Upper lobe of left lung (tissue), 6 donors: ENCODE measurements around the gene CELSR2. TPM values are rescaled to one million over a fixed set of nuclear protein-coding genes. Genes with fewer than 3 reads are reported as not detected.
A peak's percentile ranks its signal among the peaks of the same experiment; 100 is the strongest.

Experiments
- ATAC-seq, 2 donors: fragments of 200-7000 bp; cut with Tn5 transposase; one replicate each; pipeline ENCODE4 v1.9.1; 2022; ENCODE audit warnings: mild to moderate bottlenecking in 2 of 2, moderate library complexity in 2 of 2; ENCODE audit not compliant: low FRiP score in 2 of 2
- DNase-seq, 2 donors: peaks; one replicate each; pipeline ENCODE4 v3.0.0-alpha.2; 2019 to 2020
- H3K27ac ChIP-seq, 4 donors: fragments of 200-600 bp; sonication (generic); one replicate each; pipeline ENCODE4 v1.5.1; 2016 to 2019
- H3K27me3 ChIP-seq, 4 donors: fragments of 200-600 bp; sonication (generic); one replicate each; pipeline ENCODE4 v1.5.1; 2017 to 2019
- H3K36me3 ChIP-seq, 4 donors: fragments of 200-600 bp; sonication (generic); one replicate each; pipeline ENCODE4 v1.5.1; 2016 to 2019
- H3K4me1 ChIP-seq, 4 donors: fragments of 200-600 bp; sonication (generic); one replicate each; pipeline ENCODE4 v1.5.1; 2018 to 2019
- H3K4me3 ChIP-seq, 4 donors: fragments of 200-600 bp; sonication (generic); one replicate each; pipeline ENCODE4 v1.5.1; 2017 to 2019; ENCODE audit warnings: mild to moderate bottlenecking in 2 of 4, moderate library complexity in 1 of 4
- H3K9me3 ChIP-seq, 4 donors: fragments of 200-600 bp; sonication (generic); one replicate each; pipeline ENCODE4 v1.5.1; 2018 to 2019
- CTCF ChIP-seq, 6 experiments: fragments of 450-650 bp in 4 of 6; fragments of 200-600 bp in 2 of 6; sonication (generic) in 2 of 6; IDR thresholded peaks; one replicate each; pipeline ENCODE4 v1.5.1; 2016 to 2019; ENCODE audit warnings: antibody characterized with exemption in 6 of 6
- EP300 ChIP-seq, 4 donors: sonication (generic); formaldehyde crosslinking; IDR thresholded peaks; one replicate each; pipeline ENCODE4 v1.5.1; 2017; ENCODE audit warnings: antibody characterized with exemption in 4 of 4, control low read depth in 2 of 4
- POLR2A ChIP-seq, 4 donors: fragments of 450-650 bp; IDR thresholded peaks; one replicate each; pipeline ENCODE4 v1.5.1; 2016 to 2017; ENCODE audit warnings: antibody characterized with exemption in 4 of 4, mild to moderate bottlenecking in 2 of 4
- POLR2AphosphoS5 ChIP-seq, 2 donors: sonication (generic); formaldehyde crosslinking; IDR thresholded peaks; one replicate each; pipeline ENCODE4 v1.5.1; 2017; ENCODE audit warnings: antibody characterized with exemption in 2 of 2
- WGBS, 2 donors: methylation state at CpG; one replicate each; pipeline ENCODE4 v1.1.5; 2017 to 2018; 5-methylcytosine and 5-hydroxymethylcytosine counted together
- total RNA-seq, 6 donors: library from RNA; depleted of rRNA in 4 of 6; stranded (reverse); fragments of >200 nt in 4 of 6; gene quantifications; one replicate each; pipeline versions ENCODE4 v1.1.0 to v1.2.1, GENCODE V29; 2016 to 2021
- donor health status: DM: no; HTN: no; CAD: no; lungs with moderate emphysema.
- donor health status: DM: no; HTN: yes; CAD: no; lungs with severe emphysema.

The CELSR2 gene
- total RNA-seq, 6 donors from 2014 or later, result 5.9 to 27.2 (median 8.8) TPM

GRCh38 chr1:109241841-109242345, 7.4 kb upstream of the CELSR2 start:
- TF ChIP-seq CTCF (IDR thresholded peaks at IDR 0.05), result no peak
- no peak for TF ChIP-seq EP300 (IDR thresholded peaks at IDR 0.05)
- no peak for TF ChIP-seq POLR2A (IDR thresholded peaks at IDR 0.05)
- TF ChIP-seq POLR2AphosphoS5 (IDR thresholded peaks at IDR 0.05), result no peak
- H3K9me3 ChIP-seq, result no peaks in the 10 kb centered on the region
- H3K36me3 ChIP-seq, result peaks cover 15 to 26% (median 21%) of the 10 kb centered on the region in 4 donors
- ATAC-seq (no peak), DNase-seq (no peak)
- H3K4me3 ChIP-seq, result no peak overlapping the region
- no peaks in the 10 kb centered on the region for H3K27me3 ChIP-seq
- H3K27ac ChIP-seq, result peak overlapping the region in 1 of 4 donors; percentile 7
- 23 to 28% methylated on average over 8 of the region's 8 CpGs for whole genome bisulfite sequencing, 2 donors
- H3K4me1 ChIP-seq, result peaks cover 15 to 25% (median 21%) of the 10 kb centered on the region in 4 donors

- ATAC-seq, result no peak
- WGBS, 2 donors, result 44 to 59% methylated on average over 7 of the region's 7 CpGs
- peaks cover 15 to 25% (median 21%) of the 10 kb centered on the region in 4 donors for H3K4me1 ChIP-seq
- H3K9me3 ChIP-seq, result no peaks in the 10 kb centered on the region
- H3K27ac ChIP-seq, result peak overlapping the region in 1 of 4 donors; percentile 7
- TF ChIP-seq CTCF (IDR thresholded peaks at IDR 0.05), result no peak
- no peak for TF ChIP-seq EP300 (IDR thresholded peaks at IDR 0.05)
- no peak for TF ChIP-seq POLR2AphosphoS5 (IDR thresholded peaks at IDR 0.05)
- TF ChIP-seq POLR2A (IDR thresholded peaks at IDR 0.05), result no peak
- no peaks in the 10 kb centered on the region for H3K27me3 ChIP-seq
- peaks cover 12 to 21% (median 17%) of the 10 kb centered on the region in 4 donors for H3K36me3 ChIP-seq
- DNase-seq, result peak in 1 of 2 donors; percentile 21
- H3K4me3 ChIP-seq, result no peak overlapping the region
Measured at GRCh38 chr1:109242387-109242786, 7.0 kb upstream of the CELSR2 start.

DNA sequence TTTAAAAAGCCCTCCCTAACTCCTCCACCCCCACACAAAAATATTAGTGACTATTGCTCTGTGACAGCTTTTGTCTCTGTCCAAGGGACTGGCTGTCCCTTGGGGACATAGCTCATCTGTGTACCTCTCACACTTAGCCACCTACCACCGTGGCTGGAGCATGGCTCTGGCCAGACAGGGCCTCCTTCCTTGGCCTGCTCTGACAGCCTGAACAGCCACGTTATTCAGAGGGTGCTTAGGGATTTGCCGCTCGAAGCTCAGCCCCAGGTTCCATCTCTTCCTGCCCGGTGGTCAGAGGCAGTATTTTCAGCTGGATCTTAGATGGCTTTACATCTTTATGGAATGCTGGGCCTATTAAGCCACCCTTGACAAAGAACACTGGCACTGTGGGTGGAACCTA, 6.1 kb upstream of the CELSR2 start:
- Histone ChIP-seq H3K4me3 (no peak overlapping the region), H3K9me3 (no peaks in the 10 kb centered on the region), H3K36me3 (peaks cover 6 to 13% (median 9%) of the 10 kb centered on the region in 4 donors), H3K4me1 (peaks cover 15 to 25% (median 21%) of the 10 kb centered on the region in 4 donors), H3K27me3 (no peaks in the 10 kb centered on the region), H3K27ac (no peak overlapping the region)
- no peak for TF ChIP-seq EP300 (IDR thresholded peaks at IDR 0.05)
- TF ChIP-seq POLR2A (IDR thresholded peaks at IDR 0.05), result no peak
- no peak for TF ChIP-seq CTCF (IDR thresholded peaks at IDR 0.05)
- no peak for TF ChIP-seq POLR2AphosphoS5 (IDR thresholded peaks at IDR 0.05)
- ATAC-seq (no peak), DNase-seq (no peak)
- WGBS, 2 donors, result 64 to 76% methylated on average over 5 of the region's 5 CpGs

- Histone ChIP-seq H3K36me3 (peaks cover 0 to 5% (median 3%) of the 10 kb centered on the region in 4 donors), H3K27ac (no peak overlapping the region), H3K9me3 (no peaks in the 10 kb centered on the region), H3K4me3 (no peak overlapping the region), H3K27me3 (no peaks in the 10 kb centered on the region), H3K4me1 (peaks cover 18 to 32% (median 25%) of the 10 kb centered on the region in 4 donors)
- ATAC-seq (no peak), DNase-seq (no peak)
- WGBS, 2 donors, result 79 to 81% methylated on average over 8 of the region's 8 CpGs
- TF ChIP-seq CTCF (IDR thresholded peaks at IDR 0.05), result no peak
- TF ChIP-seq POLR2A (IDR thresholded peaks at IDR 0.05), result no peak
- TF ChIP-seq POLR2AphosphoS5 (IDR thresholded peaks at IDR 0.05), result no peak
- TF ChIP-seq EP300 (IDR thresholded peaks at IDR 0.05), result no peak
Measured at GRCh38 chr1:109243860-109244552, 5.3 kb upstream of the CELSR2 start.
